ENCODE data around the gene RAB27A.

RAB27A gene

GRCh38 chr15:55266547-55266946 is 23.1 kb downstream of the RAB27A start:
- Histone ChIP-seq H3K4me3 (ENCODE audit: low read length) (no peak overlapping the region), H3K4me1 (ENCODE audit: control insufficient read depth, low read length) (peaks cover 11% of the 10 kb centered on the region), H3K4me2 (ENCODE audit: low read length) (no peak overlapping the region), H3K9me3 (ENCODE audit: control insufficient read depth, insufficient read depth, low read length) (no peaks in the 10 kb centered on the region), H3K79me2 (ENCODE audit: control insufficient read depth, low read length) (no peaks in the 10 kb centered on the region), H3K9me2 (replicated peaks; ENCODE audit: control insufficient read depth, low read length) (no peaks in the 10 kb centered on the region), H3K27me3 (ENCODE audit: control insufficient read depth, low read length) (no peaks in the 10 kb centered on the region), H4K20me1 (ENCODE audit: control insufficient read depth, insufficient read depth, low read depth, low read length) (no peaks in the 10 kb centered on the region), H3K27ac (ENCODE audit: low read depth, low read length) (no peak overlapping the region), H3K36me3 (ENCODE audit: control insufficient read depth, low read length) (no peaks in the 10 kb centered on the region), H3F3A (ENCODE audit: control insufficient read depth, insufficient read depth) (no peaks in the 10 kb centered on the region)
- no peak for TF ChIP-seq EZH2phosphoT487 (IDR thresholded peaks at IDR 0.05; ENCODE audit: borderline replicate concordance, low read length)
- no peak for TF ChIP-seq CTCF (IDR thresholded peaks at IDR 0.05; ENCODE audit: low read depth, low read length, poor library complexity, severe bottlenecking)

- Histone ChIP-seq H3K9me2 (replicated peaks; ENCODE audit: control insufficient read depth, low read length) (no peaks in the 10 kb centered on the region), H3K79me2 (ENCODE audit: control insufficient read depth, low read length) (no peaks in the 10 kb centered on the region), H3K27ac (ENCODE audit: low read depth, low read length) (no peak overlapping the region), H4K20me1 (ENCODE audit: control insufficient read depth, insufficient read depth, low read depth, low read length) (no peaks in the 10 kb centered on the region), H3K4me1 (ENCODE audit: control insufficient read depth, low read length) (no peaks in the 10 kb centered on the region), H3K4me3 (ENCODE audit: low read length) (no peak overlapping the region), H3K36me3 (ENCODE audit: control insufficient read depth, low read length) (no peaks in the 10 kb centered on the region), H3K27me3 (ENCODE audit: control insufficient read depth, low read length) (no peaks in the 10 kb centered on the region), H3F3A (ENCODE audit: control insufficient read depth, insufficient read depth) (no peaks in the 10 kb centered on the region), H3K4me2 (ENCODE audit: low read length) (no peak overlapping the region), H3K9me3 (ENCODE audit: control insufficient read depth, insufficient read depth, low read length) (no peaks in the 10 kb centered on the region)
- TF ChIP-seq CTCF (IDR thresholded peaks at IDR 0.05; ENCODE audit: low read depth, low read length, poor library complexity, severe bottlenecking) (no peak), EZH2phosphoT487 (IDR thresholded peaks at IDR 0.05; ENCODE audit: borderline replicate concordance, low read length) (no peak)
These were observed 29.0 kb downstream of the RAB27A start for GRCh38 chr15:55260562-55261131.

GRCh38 chr15:55257938-55258337 is 31.7 kb downstream of the RAB27A start:
- no peaks in the 10 kb centered on the region for H3K9me3 ChIP-seq (ENCODE audit: control insufficient read depth, insufficient read depth, low read length)
- H3K79me2 ChIP-seq (ENCODE audit: control insufficient read depth, low read length), result no peaks in the 10 kb centered on the region
- no peaks in the 10 kb centered on the region for H3K9me2 ChIP-seq (replicated peaks; ENCODE audit: control insufficient read depth, low read length)
- H3K4me2 ChIP-seq (ENCODE audit: low read length), result no peak overlapping the region
- no peaks in the 10 kb centered on the region for H3K4me1 ChIP-seq (ENCODE audit: control insufficient read depth, low read length)
- no peaks in the 10 kb centered on the region for H3K36me3 ChIP-seq (ENCODE audit: control insufficient read depth, low read length)
- H3K27ac ChIP-seq (ENCODE audit: low read depth, low read length), result no peak overlapping the region
- no peak overlapping the region for H3K4me3 ChIP-seq (ENCODE audit: low read length)
- no peaks in the 10 kb centered on the region for H4K20me1 ChIP-seq (ENCODE audit: control insufficient read depth, insufficient read depth, low read depth, low read length)
- no peaks in the 10 kb centered on the region for H3K27me3 ChIP-seq (ENCODE audit: control insufficient read depth, low read length)
- TF ChIP-seq CTCF (IDR thresholded peaks at IDR 0.05; ENCODE audit: low read depth, low read length, poor library complexity, severe bottlenecking), result no peak
- TF ChIP-seq EZH2phosphoT487 (IDR thresholded peaks at IDR 0.05; ENCODE audit: borderline replicate concordance, low read length), result no peak
- H3F3A ChIP-seq (ENCODE audit: control insufficient read depth, insufficient read depth), result no peaks in the 10 kb centered on the region
